PFSK-1 (cell line): ENCODE results near the gene FUT8.

Experiments used
- FOXP2 ChIP-seq: optimal IDR thresholded peaks from 2 replicates; pipeline ENCODE3; 2011; ENCODE audit warnings: borderline replicate concordance, control low read depth, inconsistent platforms; ENCODE audit not compliant: insufficient read depth; ENCODE audit errors: extremely low read length, extremely low read depth
- POLR2AphosphoS5 ChIP-seq: IDR thresholded peaks from 2 replicates; pipeline ENCODE4 v1.6.1; 2012; ENCODE audit warnings: low read depth, mild to moderate bottlenecking, control low read depth, low read length, moderate library complexity
- REST ChIP-seq, 2 experiments: IDR thresholded peaks; 2 replicates each; pipeline versions ENCODE4 v1.6.1 to v1.8.0; 2011 to 2012; ENCODE audit warnings: low read depth in 2 of 2, low read length in 2 of 2, control low read depth in 1 of 2, inconsistent platforms in 1 of 2, mild to moderate bottlenecking in 1 of 2, moderate library complexity in 1 of 2; ENCODE audit not compliant: insufficient read depth in 1 of 2
- SIN3A ChIP-seq: IDR thresholded peaks from 2 replicates; pipeline ENCODE4 v1.6.1; 2012; ENCODE audit warnings: mild to moderate bottlenecking, low read length, moderate library complexity, borderline replicate concordance; ENCODE audit not compliant: insufficient read depth
- TAF1 ChIP-seq: IDR thresholded peaks from 2 replicates; pipeline ENCODE4 v1.6.1; 2012; ENCODE audit warnings: low read length, control low read depth, borderline replicate concordance; ENCODE audit not compliant: insufficient read depth

FUT8 gene

GRCh38 chr14:65415613-65416012 lies 3.1 kb downstream of the FUT8 start:
- no peak for TF ChIP-seq POLR2AphosphoS5
- no peak for TF ChIP-seq FOXP2
- no peak for TF ChIP-seq SIN3A
- TF ChIP-seq REST (IDR thresholded peaks at IDR 0.05; ENCODE audit: insufficient read depth in 1 of 2, low read depth in 2 of 2, low read length in 2 of 2) = no peak
- no peak for TF ChIP-seq TAF1

- no peak for TF ChIP-seq FOXP2
Observed at GRCh38 chr14:65419593-65420252, 7.2 kb downstream of the FUT8 start.

- TF ChIP-seq FOXP2 (no peak), POLR2AphosphoS5 (no peak), SIN3A (no peak), TAF1 (no peak), REST (IDR thresholded peaks at IDR 0.05; ENCODE audit: insufficient read depth in 1 of 2, low read depth in 2 of 2, low read length in 2 of 2) (no peak)
Observed at GRCh38 chr14:65421201-65421981, 8.9 kb downstream of the FUT8 start.

- TF ChIP-seq FOXP2 (no peak), REST (IDR thresholded peaks at IDR 0.05; ENCODE audit: insufficient read depth in 1 of 2, low read depth in 2 of 2, low read length in 2 of 2) (no peak), POLR2AphosphoS5 (no peak), TAF1 (no peak), SIN3A (no peak)
Observed at GRCh38 chr14:65422088-65422834, 9.7 kb downstream of the FUT8 start.

GRCh38 chr14:65423982-65424381 lies 11.5 kb downstream of the FUT8 start:
- TF ChIP-seq POLR2AphosphoS5 = no peak

- TF ChIP-seq FOXP2 (no peak), POLR2AphosphoS5 (no peak), TAF1 (no peak), SIN3A (no peak), REST (IDR thresholded peaks at IDR 0.05; ENCODE audit: insufficient read depth in 1 of 2, low read depth in 2 of 2, low read length in 2 of 2) (no peak)
Observed at GRCh38 chr14:65424531-65424930, 12.0 kb downstream of the FUT8 start.
